ENCODE results near the gene P2RX3. TPM values are rescaled to one million over a fixed set of nuclear protein-coding genes. Genes with fewer than 3 reads are reported as not detected.

Gene P2RX3
- total and polyA plus RNA-seq, 2 of the 8 experiments (the other 6 are each of a cell fraction or from before 2014, with no cell fraction given) = 0.45 to 0.47 TPM

GRCh38 chr11:57353446-57353845, 15.3 kb downstream of the P2RX3 start (continued):
- no peak for TF ChIP-seq CHD1 (IDR thresholded peaks at IDR 0.05; ENCODE audit: low read depth, low read length)
- TF ChIP-seq SUZ12 (IDR thresholded peaks at IDR 0.05; ENCODE audit: low read length) = no peak
- TF ChIP-seq MAFK (IDR thresholded peaks at IDR 0.05; ENCODE audit: low read depth, low read length) = no peak
- no peak for TF ChIP-seq CTCF (IDR thresholded peaks at IDR 0.05; ENCODE audit: control extremely low read depth in 1 of 3, insufficient read depth in 1 of 3, low read depth in 1 of 3, low read length in 3 of 3)

Measured in H1 (cell line).